ENCODE results near the gene BCS1L.

BCS1L gene, protein sequence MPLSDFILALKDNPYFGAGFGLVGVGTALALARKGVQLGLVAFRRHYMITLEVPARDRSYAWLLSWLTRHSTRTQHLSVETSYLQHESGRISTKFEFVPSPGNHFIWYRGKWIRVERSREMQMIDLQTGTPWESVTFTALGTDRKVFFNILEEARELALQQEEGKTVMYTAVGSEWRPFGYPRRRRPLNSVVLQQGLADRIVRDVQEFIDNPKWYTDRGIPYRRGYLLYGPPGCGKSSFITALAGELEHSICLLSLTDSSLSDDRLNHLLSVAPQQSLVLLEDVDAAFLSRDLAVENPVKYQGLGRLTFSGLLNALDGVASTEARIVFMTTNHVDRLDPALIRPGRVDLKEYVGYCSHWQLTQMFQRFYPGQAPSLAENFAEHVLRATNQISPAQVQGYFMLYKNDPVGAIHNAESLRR

GRCh38 chr2:218659258-218659987 lies at the start of gene BCS1L, which contains the start of gene ZNF142:
TSS of gene BCS1L (plus strand) at chr2:218659683. CDS start at chr2:218660988, 1,305 bp downstream.
TSS of gene ZNF142 (minus strand) at chr2:218659623. CDS start at chr2:218656429, 3,194 bp downstream.
- peak; percentile 89 for DNase-seq (ENCODE audit: low spot score)

- no peak for DNase-seq (ENCODE audit: low spot score)
Measured at GRCh38 chr2:218615868-218616315, 43.6 kb upstream of the BCS1L start.

- DNase-seq (ENCODE audit: low spot score): no peak
Measured at GRCh38 chr2:218618102-218618860, 41.2 kb upstream of the BCS1L start.

- DNase-seq (ENCODE audit: low spot score): no peak
Measured at GRCh38 chr2:218621007-218621406, 38.5 kb upstream of the BCS1L start.

DNA sequence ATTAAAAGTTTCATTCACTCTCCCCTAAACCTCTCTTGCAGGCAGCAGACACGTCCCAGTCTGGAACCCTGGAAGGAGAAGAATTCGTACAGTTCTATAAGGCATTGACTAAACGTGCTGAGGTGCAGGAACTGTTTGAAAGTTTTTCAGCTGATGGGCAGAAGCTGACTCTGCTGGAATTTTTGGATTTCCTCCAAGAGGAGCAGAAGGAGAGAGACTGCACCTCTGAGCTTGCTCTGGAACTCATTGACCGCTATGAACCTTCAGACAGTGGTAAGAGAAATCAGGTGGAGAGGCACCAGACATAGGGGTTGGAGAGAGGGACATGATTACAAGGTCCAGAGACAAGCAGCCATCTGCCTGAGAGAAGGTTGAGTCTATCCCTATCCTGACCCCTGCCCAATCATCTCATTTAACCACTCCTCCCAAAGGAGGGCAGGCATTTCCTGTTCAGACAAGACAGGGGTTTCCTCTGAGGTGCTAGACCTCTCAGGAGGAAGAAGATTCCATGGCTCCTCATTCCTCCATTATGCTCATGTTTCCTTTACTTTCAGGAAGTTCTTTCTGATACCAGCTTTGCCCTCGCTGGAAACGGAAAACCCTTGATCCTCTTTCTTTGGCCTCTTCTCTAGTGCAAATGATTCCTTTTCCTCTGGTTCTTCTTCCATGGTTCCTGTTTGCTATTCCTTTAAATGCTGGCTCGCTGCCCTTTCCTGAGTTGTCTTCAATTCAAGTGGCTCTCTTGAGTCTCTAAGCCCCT lies 36.7 kb upstream of the BCS1L start:
- DNase-seq (ENCODE audit: low spot score): no peak

GRCh38 chr2:218623366-218623705 lies 36.1 kb upstream of the BCS1L start:
- no peak for DNase-seq (ENCODE audit: low spot score)

DNA sequence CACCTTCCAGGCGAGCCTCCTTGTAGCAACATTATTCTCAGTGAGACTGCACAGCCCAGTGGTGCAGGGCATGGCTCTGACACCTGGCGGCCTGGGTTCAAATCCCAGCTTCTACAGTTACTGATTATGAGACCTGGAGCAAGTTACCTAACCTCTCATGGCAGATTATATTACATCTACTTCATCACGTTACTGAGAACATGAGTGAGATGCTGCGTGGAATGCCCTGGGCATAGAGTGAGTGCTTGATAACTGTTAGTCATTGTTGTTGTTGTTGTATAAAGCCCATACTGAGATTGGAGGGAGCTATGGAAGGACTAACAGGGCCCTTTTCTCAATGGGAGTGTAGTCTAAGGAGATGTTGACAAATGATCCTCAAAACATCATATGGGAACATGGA lies 33.1 kb upstream of the BCS1L start:
- DNase-seq (ENCODE audit: low spot score): no peak

- no peak for DNase-seq (ENCODE audit: low spot score)
Measured at GRCh38 chr2:218627939-218628338, 31.5 kb upstream of the BCS1L start.

GRCh38 chr2:218631837-218632236 lies 27.6 kb upstream of the BCS1L start:
- no peak for DNase-seq (ENCODE audit: low spot score)

- no peak for DNase-seq (ENCODE audit: low spot score)
Measured at GRCh38 chr2:218635719-218636118, 23.8 kb upstream of the BCS1L start.

DNA sequence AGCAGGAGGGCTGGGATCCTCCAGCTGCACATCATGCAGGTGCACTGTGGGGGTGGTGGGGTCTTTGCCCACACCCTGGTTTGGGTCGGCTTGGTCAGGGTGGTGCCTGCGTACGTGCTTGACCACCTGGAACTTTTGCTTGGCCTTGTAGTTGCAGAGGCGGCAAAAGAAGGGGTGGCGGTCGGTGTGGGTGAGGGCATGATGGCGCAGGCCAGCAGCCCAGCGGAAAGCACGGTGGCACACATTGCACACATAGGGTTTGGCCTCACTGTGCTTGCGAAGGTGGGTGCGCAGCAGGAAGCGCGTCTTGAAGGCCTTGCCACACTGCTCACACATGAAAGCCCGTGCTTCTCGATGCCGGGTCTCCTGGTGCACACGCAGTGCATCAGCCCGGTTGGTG lies 21.1 kb upstream of the BCS1L start:
- DNase-seq (ENCODE audit: low spot score): no peak

DNA sequence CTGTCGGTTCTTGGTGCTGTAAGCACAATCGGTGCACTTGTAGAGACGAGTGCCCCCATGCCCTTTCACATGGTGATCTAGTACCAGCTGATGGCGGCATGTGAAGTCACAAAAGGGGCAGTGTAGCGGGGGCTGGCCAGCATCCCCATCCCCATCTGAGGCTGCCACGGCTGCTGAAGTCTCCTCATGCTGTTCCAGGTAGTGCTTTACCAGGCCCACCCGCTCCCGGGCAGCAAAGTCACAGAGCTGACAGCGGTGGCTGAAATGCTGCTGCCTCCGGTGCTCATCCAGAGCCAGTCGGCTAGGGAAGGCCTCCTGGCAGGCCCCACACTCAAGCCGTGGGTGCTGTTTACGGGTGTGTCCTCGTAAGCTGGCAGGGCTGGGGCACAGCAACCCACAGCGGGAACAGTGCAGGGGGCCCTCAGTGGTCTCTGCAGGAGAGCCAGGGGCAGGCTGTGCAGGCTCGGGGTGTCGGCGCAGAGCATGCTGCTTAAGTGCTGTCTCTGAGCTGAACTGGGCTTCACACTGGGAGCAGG lies 17.3 kb upstream of the BCS1L start:
- DNase-seq (ENCODE audit: low spot score): no peak

- DNase-seq (ENCODE audit: low spot score): no peak
Measured at GRCh38 chr2:218642786-218643185, 16.7 kb upstream of the BCS1L start.

DNA sequence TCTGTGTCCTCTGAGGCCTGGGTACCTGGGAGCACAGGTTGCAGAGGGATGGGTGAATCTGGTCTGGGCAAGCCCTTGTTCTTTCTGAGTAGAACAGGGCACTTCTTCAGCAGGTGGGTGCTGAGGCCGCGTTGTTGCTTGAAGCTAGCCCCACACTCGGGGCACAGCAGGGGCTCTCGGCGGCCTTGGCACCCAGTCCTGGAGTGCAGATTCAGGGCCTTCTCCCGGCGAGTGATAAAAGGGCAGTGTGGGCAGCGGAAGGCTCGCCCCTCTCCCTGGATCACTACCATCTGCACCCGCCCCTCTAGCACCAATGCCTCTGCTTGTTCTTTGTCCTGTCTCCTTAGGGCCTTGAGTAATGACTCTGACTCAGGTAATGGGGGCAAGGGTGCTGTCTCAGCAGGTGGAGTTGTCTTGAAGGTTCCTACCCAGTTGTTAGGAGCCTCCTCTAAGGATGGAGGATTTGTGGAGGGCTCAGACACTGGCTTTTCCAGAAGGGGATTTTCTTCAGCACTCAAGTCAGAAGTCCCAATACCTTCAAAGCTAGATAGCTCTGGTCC lies 15.7 kb upstream of the BCS1L start:
- no peak for DNase-seq (ENCODE audit: low spot score)

DNA sequence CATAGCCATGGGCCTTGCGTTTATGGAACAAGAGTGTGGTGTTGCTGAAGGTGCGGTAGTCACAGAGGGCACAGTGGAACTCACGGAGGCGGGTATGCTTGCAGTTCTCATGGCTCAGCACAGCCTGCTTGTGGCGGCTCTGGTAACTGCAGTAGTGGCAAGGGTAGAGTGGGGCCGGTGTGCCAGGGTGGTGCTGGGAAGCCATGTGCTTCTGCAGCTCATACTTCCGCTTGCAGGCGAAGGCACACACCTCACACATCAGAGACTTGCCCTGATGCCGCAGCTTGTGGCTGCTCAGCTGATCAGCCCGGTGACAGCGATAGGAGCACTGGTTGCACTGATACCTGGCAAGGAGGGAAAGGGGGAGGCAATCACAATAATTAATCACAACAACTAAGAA lies 14.8 kb upstream of the BCS1L start:
- no peak for DNase-seq (ENCODE audit: low spot score)

- peak; percentile 27 for DNase-seq (ENCODE audit: low spot score)
Measured at GRCh38 chr2:218645126-218645525, 14.4 kb upstream of the BCS1L start.

DNA sequence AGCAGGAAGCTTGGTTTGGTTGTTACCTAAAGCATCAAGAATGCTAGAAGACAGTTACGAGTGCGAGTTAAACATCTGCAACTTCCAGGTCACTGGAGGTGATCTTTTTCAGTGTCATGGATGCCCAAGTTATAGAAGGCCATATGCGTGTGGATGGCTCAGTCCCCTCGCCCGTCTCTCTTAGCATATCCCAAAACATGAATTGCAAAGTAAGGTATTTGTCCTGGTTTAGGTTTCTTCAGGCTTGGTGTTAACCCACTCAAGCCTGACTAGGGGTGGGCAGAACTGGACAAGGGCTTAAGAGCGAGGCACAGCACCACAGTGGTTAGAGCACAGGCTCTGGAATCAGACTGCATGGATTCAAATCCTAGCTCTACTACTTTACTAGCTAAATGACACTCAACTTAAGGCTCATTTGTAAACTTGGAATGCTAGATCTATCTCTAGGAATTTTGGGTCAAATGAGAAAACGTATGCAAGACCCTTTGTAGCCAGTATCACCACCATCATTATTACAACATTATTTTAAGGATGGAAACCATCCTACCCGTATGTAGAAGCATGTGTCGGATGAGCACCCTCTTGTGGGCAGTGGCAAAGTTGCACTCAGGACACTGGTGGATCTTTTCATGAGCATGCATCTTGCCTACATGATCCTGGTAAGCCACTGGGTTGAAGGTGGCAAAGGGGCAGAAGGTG lies 11.2 kb upstream of the BCS1L start:
- peak; percentile 66 for DNase-seq (ENCODE audit: low spot score)

GRCh38 chr2:218648787-218649100 lies 10.7 kb upstream of the BCS1L start:
- no peak for DNase-seq (ENCODE audit: low spot score)

DNA sequence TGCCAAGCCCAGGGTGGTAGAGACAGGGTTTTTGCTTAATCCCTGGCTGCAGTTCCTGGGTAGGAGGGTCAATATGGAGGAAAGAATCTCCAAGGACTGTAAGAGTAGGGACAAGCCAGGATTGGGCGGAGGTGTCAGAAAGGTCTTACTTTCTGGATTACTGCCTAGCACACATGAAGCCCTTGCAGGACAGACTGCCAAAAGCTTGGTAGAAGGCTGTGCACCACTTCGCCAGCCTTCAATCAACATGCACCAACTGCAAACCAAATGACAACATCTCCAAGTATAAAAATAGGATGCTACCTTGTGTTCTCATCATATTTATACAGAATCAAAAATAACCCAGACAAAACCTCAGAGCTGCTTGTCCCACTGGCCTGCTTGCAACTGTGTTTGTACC lies 3.7 kb upstream of the BCS1L start:
- no peak for DNase-seq (ENCODE audit: low spot score)

DNA sequence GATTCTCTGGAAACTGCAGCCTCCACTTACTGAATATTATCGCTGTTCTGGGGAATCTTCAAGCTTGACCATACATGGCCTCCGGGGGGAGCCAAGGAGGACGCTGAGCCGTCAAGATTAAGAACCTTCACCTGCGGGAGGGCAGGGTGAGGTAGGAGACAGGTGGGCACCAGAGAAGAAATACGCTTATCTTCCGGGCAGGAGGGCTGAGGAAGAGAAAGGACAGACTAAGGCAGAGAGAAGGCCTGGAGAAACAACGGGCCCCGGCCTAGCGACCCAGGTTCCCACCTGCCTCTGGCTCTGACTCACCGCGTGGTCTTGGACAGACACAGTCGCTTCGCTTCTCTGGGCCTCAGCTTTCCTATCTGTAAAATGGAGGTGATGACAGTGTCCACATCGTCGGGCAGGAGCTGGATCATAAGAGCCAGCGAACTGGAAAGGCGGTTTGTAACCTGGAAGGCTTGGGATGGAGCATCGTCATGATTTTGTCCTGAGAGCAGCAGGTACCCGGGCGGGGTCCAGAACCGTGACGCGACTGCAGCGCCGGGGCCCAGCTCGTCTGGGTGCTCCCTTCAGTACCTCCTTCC lies 719 bp upstream of the BCS1L start:
- peak; percentile 55 for DNase-seq (ENCODE audit: low spot score)
